Measurements from ENCODE around the gene PCED1B.
"Not testable (repeated sequence)": the region's sequence is repeated elsewhere in the genome, so short reads cannot be mapped to it uniquely, and the experiment has no call there.

Gene PCED1B

GRCh38 chr12:47190905-47191304 is 111.5 kb downstream of the PCED1B start:
- no peak for TF ChIP-seq CTCF (IDR thresholded peaks at IDR 0.05; ENCODE audit: insufficient read depth, low read length, poor library complexity, severe bottlenecking)
- no peaks in the 10 kb centered on the region for H3K27me3 ChIP-seq (replicated peaks; ENCODE audit: control insufficient read depth, insufficient read depth, low read length)
- H3K36me3 ChIP-seq (ENCODE audit: control insufficient read depth, insufficient read depth, low read length), result no peaks in the 10 kb centered on the region
- H3K4me3 ChIP-seq (replicated peaks; ENCODE audit: low read depth, low read length), result no peak overlapping the region
- DNase-seq (ENCODE audit: extremely low read depth, insufficient read length), result no peak

GRCh38 chr12:47192051-47192450 is 112.6 kb downstream of the PCED1B start:
- H3K36me3 ChIP-seq (ENCODE audit: control insufficient read depth, insufficient read depth, low read length), result no peaks in the 10 kb centered on the region
- H3K4me3 ChIP-seq (replicated peaks; ENCODE audit: low read depth, low read length), result no peak overlapping the region
- DNase-seq (ENCODE audit: extremely low read depth, insufficient read length), result no peak
- no peaks in the 10 kb centered on the region for H3K27me3 ChIP-seq (replicated peaks; ENCODE audit: control insufficient read depth, insufficient read depth, low read length)
- no peak for TF ChIP-seq CTCF (IDR thresholded peaks at IDR 0.05; ENCODE audit: insufficient read depth, low read length, poor library complexity, severe bottlenecking)

GRCh38 chr12:47193066-47193465 is 113.6 kb downstream of the PCED1B start:
- TF ChIP-seq CTCF (IDR thresholded peaks at IDR 0.05; ENCODE audit: insufficient read depth, low read length, poor library complexity, severe bottlenecking), result no peak
- DNase-seq (ENCODE audit: extremely low read depth, insufficient read length), result no peak
- no peak overlapping the region for H3K4me3 ChIP-seq (replicated peaks; ENCODE audit: low read depth, low read length)
- H3K27me3 ChIP-seq (replicated peaks; ENCODE audit: control insufficient read depth, insufficient read depth, low read length), result no peaks in the 10 kb centered on the region
- H3K36me3 ChIP-seq (ENCODE audit: control insufficient read depth, insufficient read depth, low read length), result no peaks in the 10 kb centered on the region

- TF ChIP-seq CTCF (IDR thresholded peaks at IDR 0.05; ENCODE audit: insufficient read depth, low read length, poor library complexity, severe bottlenecking), result no peak
- H3K36me3 ChIP-seq (ENCODE audit: control insufficient read depth, insufficient read depth, low read length), result no peaks in the 10 kb centered on the region
- H3K4me3 ChIP-seq (replicated peaks; ENCODE audit: low read depth, low read length), result no peak overlapping the region
- no peaks in the 10 kb centered on the region for H3K27me3 ChIP-seq (replicated peaks; ENCODE audit: control insufficient read depth, insufficient read depth, low read length)
- no peak for DNase-seq (ENCODE audit: extremely low read depth, insufficient read length)
These were observed 115.1 kb downstream of the PCED1B start for GRCh38 chr12:47194501-47194900.

GRCh38 chr12:47200446-47200845 is 121.0 kb downstream of the PCED1B start:
- Histone ChIP-seq H3K36me3 (ENCODE audit: control insufficient read depth, insufficient read depth, low read length) (no peaks in the 10 kb centered on the region), H3K27me3 (replicated peaks; ENCODE audit: control insufficient read depth, insufficient read depth, low read length) (no peaks in the 10 kb centered on the region), H3K4me3 (replicated peaks; ENCODE audit: low read depth, low read length) (no peak overlapping the region)
- no peak for DNase-seq (ENCODE audit: extremely low read depth, insufficient read length)
- no peak for TF ChIP-seq CTCF (IDR thresholded peaks at IDR 0.05; ENCODE audit: insufficient read depth, low read length, poor library complexity, severe bottlenecking)

GRCh38 chr12:47201190-47201589 is 121.8 kb downstream of the PCED1B start:
- H3K27me3 ChIP-seq (replicated peaks; ENCODE audit: control insufficient read depth, insufficient read depth, low read length); H3K4me3 ChIP-seq (replicated peaks; ENCODE audit: low read depth, low read length); H3K36me3 ChIP-seq (ENCODE audit: control insufficient read depth, insufficient read depth, low read length); DNase-seq (ENCODE audit: extremely low read depth, insufficient read length): not testable (repeated sequence)

Measured in GM06990 (cell line).